ENCODE measurements around the gene CAB39L. TPM values are rescaled to one million over a fixed set of nuclear protein-coding genes. Genes with fewer than 3 reads are reported as not detected.

The CAB39L gene
- 4.4 and 6.7 TPM in 2 replicates for total RNA-seq

DNA sequence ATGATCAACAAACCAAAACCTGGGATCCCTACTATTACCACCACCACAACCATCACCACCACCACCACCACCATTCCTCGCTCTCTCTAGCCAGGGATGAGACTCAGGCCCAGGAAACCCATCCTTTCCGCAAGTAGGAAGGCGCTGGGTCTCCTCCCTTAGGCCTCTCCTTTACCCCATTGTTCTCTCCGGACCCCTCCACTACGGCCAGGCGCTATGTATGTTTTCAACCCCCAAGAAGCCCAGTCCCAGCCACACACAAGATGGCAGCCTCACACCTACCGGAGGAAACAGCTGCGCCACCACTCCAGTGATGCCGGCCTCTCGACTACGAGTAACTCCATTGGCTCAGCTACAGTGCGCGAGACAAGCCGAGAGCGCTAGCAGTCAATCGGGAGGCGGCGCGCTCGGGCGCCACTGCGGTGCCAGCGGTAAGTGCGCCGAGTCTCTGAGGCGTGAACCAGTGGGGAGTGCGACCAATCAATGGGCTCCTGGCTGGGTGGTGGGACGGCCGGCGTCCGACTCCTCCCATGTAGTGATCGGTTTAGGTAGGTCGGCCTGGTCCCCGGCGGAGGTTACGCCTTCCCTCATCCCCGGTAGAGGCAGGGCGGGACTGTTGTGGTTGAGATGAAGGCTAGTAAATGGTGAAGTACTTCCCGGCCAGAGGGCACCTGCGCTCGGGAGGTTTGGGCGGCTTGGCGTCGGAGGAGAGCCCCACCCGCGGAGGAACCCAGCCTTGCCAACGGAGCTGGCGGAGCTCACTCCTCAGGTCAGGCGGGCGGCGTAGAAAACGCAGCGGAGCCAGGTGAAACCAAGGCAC, at the start of gene CAB39L, which contains the start of gene SETDB2:
CAB39L (minus strand) TSS at position 361 of the 820 bp plus-strand sequence. CDS start 61,154 bp downstream, outside the sequence.
SETDB2 (plus strand) TSS at position 571 of the 820 bp plus-strand sequence. CDS start 7,620 bp downstream, outside the sequence.

Other genes starting within 250 kb of the CAB39L start
- not detected in 2 replicates for gene MLNR, start 223.7 kb downstream of the CAB39L start, total RNA-seq
- gene CDADC1, start 196.1 kb downstream of the CAB39L start, total RNA-seq: 2.4 and 4.6 TPM in 2 replicates
- 3.1 and 4.0 TPM in 2 replicates for gene SETDB2, start 210 bp upstream of the CAB39L start, total RNA-seq
- gene PHF11, start 51.9 kb upstream of the CAB39L start, total RNA-seq: 6.6 and 7.2 TPM in 2 replicates
- gene RCBTB1, start 141.5 kb upstream of the CAB39L start, total RNA-seq: 15.7 and 20.2 TPM in 2 replicates
- gene ARL11, start 184.4 kb upstream of the CAB39L start, total RNA-seq: 0.09 TPM in 2 replicates
- gene EBPL, start 247.4 kb upstream of the CAB39L start, total RNA-seq: 40.9 and 89.0 TPM in 2 replicates